ENCODE data around the gene DISP2.

DNA sequence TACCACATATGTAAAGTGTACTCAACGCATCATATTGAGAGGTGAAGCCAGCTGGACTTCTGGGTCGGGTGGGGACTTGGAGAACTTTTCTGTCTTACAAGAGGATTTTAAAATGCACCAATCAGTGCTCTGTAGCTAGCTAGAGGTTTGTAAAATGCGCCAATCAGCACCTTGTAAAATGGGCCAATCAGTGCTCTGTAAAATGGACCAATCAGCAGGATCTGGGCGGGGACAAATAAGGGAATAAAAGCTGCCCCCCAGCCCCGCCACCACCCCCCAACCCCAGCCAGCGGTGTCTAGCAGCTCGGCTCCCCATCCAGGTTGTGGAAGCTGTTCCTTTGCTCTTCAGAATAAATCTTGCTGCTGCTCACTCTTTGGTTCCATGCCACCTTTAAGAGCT lies 41.4 kb downstream of the DISP2 start:
- TF ChIP-seq FIP1L1 (IDR thresholded peaks at IDR 0.05; ENCODE audit: low read depth, low read length, poor library complexity, severe bottlenecking) (no peak), MAFK (IDR thresholded peaks at IDR 0.05; ENCODE audit: low read length) (no peak), KAT2B (IDR thresholded peaks at IDR 0.05; ENCODE audit: low read depth, low read length) (no peak), EZH2 (IDR thresholded peaks at IDR 0.05; ENCODE audit: borderline replicate concordance, low read depth, low read length) (no peak), BRF2 (IDR thresholded peaks at IDR 0.05; ENCODE audit: borderline replicate concordance, insufficient read depth, insufficient read length) (no peak), LARP7 (IDR thresholded peaks at IDR 0.05) (no peak), ZZZ3 (IDR thresholded peaks at IDR 0.05) (no peak), RAD21 (CRISPR knock-in tag; conservative IDR thresholded peaks at IDR 0.05 in 1 of 2, IDR thresholded peaks at IDR 0.05 in 1 of 2) (no peak)
- TF ChIP-seq, protein P1, sequence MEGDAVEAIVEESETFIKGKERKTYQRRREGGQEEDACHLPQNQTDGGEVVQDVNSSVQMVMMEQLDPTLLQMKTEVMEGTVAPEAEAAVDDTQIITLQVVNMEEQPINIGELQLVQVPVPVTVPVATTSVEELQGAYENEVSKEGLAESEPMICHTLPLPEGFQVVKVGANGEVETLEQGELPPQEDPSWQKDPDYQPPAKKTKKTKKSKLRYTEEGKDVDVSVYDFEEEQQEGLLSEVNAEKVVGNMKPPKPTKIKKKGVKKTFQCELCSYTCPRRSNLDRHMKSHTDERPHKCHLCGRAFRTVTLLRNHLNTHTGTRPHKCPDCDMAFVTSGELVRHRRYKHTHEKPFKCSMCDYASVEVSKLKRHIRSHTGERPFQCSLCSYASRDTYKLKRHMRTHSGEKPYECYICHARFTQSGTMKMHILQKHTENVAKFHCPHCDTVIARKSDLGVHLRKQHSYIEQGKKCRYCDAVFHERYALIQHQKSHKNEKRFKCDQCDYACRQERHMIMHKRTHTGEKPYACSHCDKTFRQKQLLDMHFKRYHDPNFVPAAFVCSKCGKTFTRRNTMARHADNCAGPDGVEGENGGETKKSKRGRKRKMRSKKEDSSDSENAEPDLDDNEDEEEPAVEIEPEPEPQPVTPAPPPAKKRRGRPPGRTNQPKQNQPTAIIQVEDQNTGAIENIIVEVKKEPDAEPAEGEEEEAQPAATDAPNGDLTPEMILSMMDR (IDR thresholded peaks at IDR 0.05 in 2 of 3, conservative IDR thresholded peaks at IDR 0.05 in 1 of 3; ENCODE audit: insufficient read depth in 2 of 3, low read depth in 1 of 3, low read length in 3 of 3) = no peak

Measured in K562 (cell line).